ENCODE results near the gene GALNT12.
A peak's percentile ranks its signal among the peaks of the same experiment; 100 is the strongest.

Gene GALNT12

GRCh38 chr9:98879963-98880310 is 72.5 kb downstream of the GALNT12 start:
- DNase-seq (ENCODE audit: low read depth), result no peak
- TF ChIP-seq, protein P1, sequence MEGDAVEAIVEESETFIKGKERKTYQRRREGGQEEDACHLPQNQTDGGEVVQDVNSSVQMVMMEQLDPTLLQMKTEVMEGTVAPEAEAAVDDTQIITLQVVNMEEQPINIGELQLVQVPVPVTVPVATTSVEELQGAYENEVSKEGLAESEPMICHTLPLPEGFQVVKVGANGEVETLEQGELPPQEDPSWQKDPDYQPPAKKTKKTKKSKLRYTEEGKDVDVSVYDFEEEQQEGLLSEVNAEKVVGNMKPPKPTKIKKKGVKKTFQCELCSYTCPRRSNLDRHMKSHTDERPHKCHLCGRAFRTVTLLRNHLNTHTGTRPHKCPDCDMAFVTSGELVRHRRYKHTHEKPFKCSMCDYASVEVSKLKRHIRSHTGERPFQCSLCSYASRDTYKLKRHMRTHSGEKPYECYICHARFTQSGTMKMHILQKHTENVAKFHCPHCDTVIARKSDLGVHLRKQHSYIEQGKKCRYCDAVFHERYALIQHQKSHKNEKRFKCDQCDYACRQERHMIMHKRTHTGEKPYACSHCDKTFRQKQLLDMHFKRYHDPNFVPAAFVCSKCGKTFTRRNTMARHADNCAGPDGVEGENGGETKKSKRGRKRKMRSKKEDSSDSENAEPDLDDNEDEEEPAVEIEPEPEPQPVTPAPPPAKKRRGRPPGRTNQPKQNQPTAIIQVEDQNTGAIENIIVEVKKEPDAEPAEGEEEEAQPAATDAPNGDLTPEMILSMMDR (IDR thresholded peaks at IDR 0.05; ENCODE audit: control insufficient read depth, insufficient read depth, low read depth, low read length, missing control alignments), result no peak
- H3K4me3 ChIP-seq (ENCODE audit: control insufficient read depth, low read depth, low read length), result no peak overlapping the region

DNA sequence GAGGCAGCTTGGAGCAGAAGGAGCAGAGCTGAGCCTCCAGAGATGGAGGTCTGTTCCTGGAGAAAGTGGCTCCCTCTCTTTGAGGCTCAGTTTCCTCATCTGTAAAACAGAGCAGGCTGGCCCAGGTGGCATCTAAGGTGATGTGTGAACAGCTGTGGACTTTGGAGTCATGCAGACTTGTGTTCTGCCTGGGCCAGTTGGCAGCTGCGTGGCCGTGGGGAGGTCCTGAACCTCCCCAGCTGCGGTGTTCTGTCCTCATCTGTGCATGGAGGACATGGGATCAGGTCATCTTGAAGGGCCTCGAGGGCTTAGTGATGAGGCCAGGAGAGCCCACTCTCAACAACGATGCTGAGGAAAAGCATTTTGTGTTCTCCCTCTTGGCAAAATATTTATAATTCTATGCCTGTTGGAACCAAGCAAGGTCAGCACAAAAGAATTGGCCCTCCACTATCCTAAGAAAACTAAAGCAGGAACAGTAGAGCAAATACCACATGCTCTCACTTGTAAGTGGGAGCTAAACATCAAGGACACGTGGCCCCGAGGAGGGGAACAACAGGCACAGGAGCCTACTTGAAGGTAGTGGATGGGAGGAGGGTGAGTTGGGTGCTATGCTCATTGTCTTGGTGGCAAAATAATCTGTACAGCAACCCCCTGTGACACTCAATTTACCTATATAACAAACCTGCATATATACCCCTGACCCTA is 73.0 kb downstream of the GALNT12 start:
- H3K4me3 ChIP-seq (ENCODE audit: control insufficient read depth, low read depth, low read length), result no peak overlapping the region
- TF ChIP-seq, protein P1 (IDR thresholded peaks at IDR 0.05; ENCODE audit: control insufficient read depth, insufficient read depth, low read depth, low read length, missing control alignments), result no peak
- DNase-seq (ENCODE audit: low read depth), result no peak

GRCh38 chr9:98881356-98881755 is 73.9 kb downstream of the GALNT12 start:
- DNase-seq (ENCODE audit: low read depth), result no peak
- H3K4me3 ChIP-seq (ENCODE audit: control insufficient read depth, low read depth, low read length), result no peak overlapping the region
- TF ChIP-seq, protein P1 (IDR thresholded peaks at IDR 0.05; ENCODE audit: control insufficient read depth, insufficient read depth, low read depth, low read length, missing control alignments), result no peak

DNA sequence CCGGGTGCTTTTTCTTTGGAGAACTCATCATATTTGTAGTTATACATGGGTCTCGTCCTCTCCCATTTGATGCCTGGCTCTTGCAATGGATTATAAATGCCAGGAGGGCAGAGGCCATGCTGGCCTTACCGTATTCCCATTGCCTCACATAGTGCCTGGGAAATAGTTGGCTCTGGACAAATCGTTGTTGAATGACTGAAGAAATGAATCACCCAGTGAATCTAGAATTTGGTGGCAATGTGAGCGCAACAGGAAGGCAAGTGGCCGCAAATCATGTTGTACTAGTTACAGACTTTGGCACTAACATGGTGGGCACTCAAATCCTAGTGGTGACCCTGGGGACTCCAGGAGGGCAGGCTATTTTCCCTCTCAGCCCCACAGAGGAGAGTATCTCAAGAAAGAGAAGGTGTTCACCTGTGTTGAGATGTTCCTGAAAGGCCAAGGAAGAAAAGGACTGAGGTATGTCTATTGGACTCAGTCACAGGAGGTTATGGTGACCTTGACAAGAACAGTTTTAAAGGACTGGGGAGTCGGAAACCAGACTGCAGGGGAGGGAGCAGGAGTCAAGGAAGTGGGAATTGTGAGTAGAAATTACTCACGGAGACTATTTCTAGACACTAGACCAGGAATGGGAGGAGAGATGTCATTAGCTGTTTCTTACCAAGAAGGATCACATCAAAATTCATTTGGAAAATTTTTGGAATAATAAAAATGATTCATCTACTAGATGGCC is 74.5 kb downstream of the GALNT12 start:
- DNase-seq (ENCODE audit: low read depth), result peak; percentile 37
- H3K4me3 ChIP-seq (ENCODE audit: control insufficient read depth, low read depth, low read length), result no peak overlapping the region
- TF ChIP-seq, protein P1 (IDR thresholded peaks at IDR 0.05; ENCODE audit: control insufficient read depth, insufficient read depth, low read depth, low read length, missing control alignments), result peak; percentile 25

GRCh38 chr9:98882569-98882923 is 75.1 kb downstream of the GALNT12 start:
- H3K4me3 ChIP-seq (ENCODE audit: control insufficient read depth, low read depth, low read length), result no peak overlapping the region
- DNase-seq (ENCODE audit: low read depth), result no peak
- TF ChIP-seq, protein P1 (IDR thresholded peaks at IDR 0.05; ENCODE audit: control insufficient read depth, insufficient read depth, low read depth, low read length, missing control alignments), result no peak

DNA sequence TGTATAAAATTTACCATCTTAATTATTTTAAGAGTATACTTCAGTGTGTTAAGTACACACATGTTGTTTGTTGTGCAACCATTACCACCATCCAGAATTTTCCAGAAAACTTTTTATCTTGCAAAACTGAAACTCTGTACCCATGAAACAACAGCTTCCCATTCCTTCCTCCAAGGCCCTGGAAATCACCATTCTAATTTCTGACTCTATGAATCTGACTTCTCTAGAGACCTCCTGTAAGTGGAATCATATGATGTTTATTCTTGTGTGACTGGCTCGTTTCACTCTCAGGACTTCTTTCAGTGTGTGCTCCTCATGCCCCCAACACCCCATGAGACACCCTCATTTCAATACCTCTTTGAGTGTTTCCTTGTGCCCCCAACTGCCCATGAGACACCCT is 75.8 kb downstream of the GALNT12 start:
- no peak overlapping the region for H3K4me3 ChIP-seq (ENCODE audit: control insufficient read depth, low read depth, low read length)
- TF ChIP-seq, protein P1 (IDR thresholded peaks at IDR 0.05; ENCODE audit: control insufficient read depth, insufficient read depth, low read depth, low read length, missing control alignments), result no peak
- no peak for DNase-seq (ENCODE audit: low read depth)

All from AG09309 (cell line).